Right lobe of liver (tissue), 6 donors: Measurements from ENCODE around the gene PPM1J. TPM values are rescaled to one million over a fixed set of nuclear protein-coding genes. Genes with fewer than 3 reads are reported as not detected.

Source experiments
- ATAC-seq, 4 donors: fragments of 200-7000 bp; cut with Tn5 transposase; one replicate each; pipeline ENCODE4 v1.9.1; 2020; ENCODE audit warnings: mild to moderate bottlenecking in 4 of 4, moderate library complexity in 4 of 4
- DNase-seq, 3 donors: peaks; one replicate each; pipeline ENCODE4 v3.0.0-alpha.2; 2020
- H3K27ac ChIP-seq, 3 donors: fragments of 200-600 bp; one replicate each; pipeline ENCODE4 v1.8.0; 2022
- H3K27me3 ChIP-seq, 2 donors: fragments of 200-600 bp; one replicate each; pipeline ENCODE4 v1.8.0; 2022
- H3K36me3 ChIP-seq, 4 donors: fragments of 200-600 bp; sonication (generic) in 1 of 4; one replicate each; pipeline versions ENCODE4 v1.5.1 to v1.8.0; 2017 to 2022; ENCODE audit warnings: control low read depth in 1 of 4
- H3K4me1 ChIP-seq, 4 donors: fragments of 200-600 bp; sonication (generic) in 1 of 4; one replicate each; pipeline versions ENCODE4 v1.5.1 to v1.8.0; 2017 to 2022; ENCODE audit warnings: control low read depth in 1 of 4
- H3K4me3 ChIP-seq, 3 donors: fragments of 200-600 bp; one replicate each; pipeline ENCODE4 v1.8.0; 2022
- H3K9me3 ChIP-seq, 4 donors: fragments of 200-600 bp; sonication (generic) in 1 of 4; one replicate each; pipeline versions ENCODE4 v1.5.1 to v1.8.0; 2017 to 2022; ENCODE audit warnings: control low read depth in 1 of 4
- CTCF ChIP-seq, 4 donors: fragments of 200-600 bp in 3 of 4; fragments of 450-650 bp in 1 of 4; IDR thresholded peaks; one replicate each; pipeline versions ENCODE4 v1.5.1 to v1.8.0; 2016 to 2022; ENCODE audit warnings: antibody characterized with exemption in 4 of 4, mild to moderate bottlenecking in 2 of 4
- POLR2A ChIP-seq: fragments of 450-650 bp; IDR thresholded peaks from one replicate; pipeline ENCODE4 v1.6.1; 2017; ENCODE audit warnings: antibody characterized with exemption, mild to moderate bottlenecking
- WGBS: methylation state at CpG from one replicate; pipeline ENCODE4 v1.1.6; 2018; ENCODE audit warnings: low coverage, low lambda C conversion rate; ENCODE audit not compliant: insufficient coverage; ENCODE audit errors: missing lambda C conversion rate; 5-methylcytosine and 5-hydroxymethylcytosine counted together
- intact Hi-C, 2 donors: fragments of 100-400 bp; cut with DNase I; formaldehyde crosslinking; loops; one replicate each; pipeline versions ENCODE4 v1.11.2 to v1.14.1; 2022
- total RNA-seq, 6 experiments: library from RNA; depleted of rRNA in 2 of 6; stranded (reverse); fragments of >200 nt in 2 of 6; fragmentation: NEBNext Ultra II Directional in 3 of 6; extraction: Animal tissue kit (Norgen Biotek cat#: 25700) in 3 of 6; gene quantifications; one replicate each; pipeline versions ENCODE4 v1.1.0 to v1.2.4, GENCODE V29; 2016 to 2023
- donor health status: DM: no; HTN: yes; CAD: no.
- donor health status: DM: no; HTN: no; CAD: no.
- donor health status: DM: no; HTN: no; CAD: no.
- donor health status: DM: no; HTN: yes; CAD: no.
- donor health status: DM: no; HTN: yes; CAD: no.

The PPM1J gene
- total RNA-seq, 6 experiments from 2014 or later = 0.15 to 1.2 (median 0.40) TPM

GRCh38 chr1:112704934-112705627 is 10.1 kb downstream of the PPM1J start:
- intact Hi-C loops = loop anchor here in 1 of 2 donors (10.0 kb wide), 2 partner anchors 80 to 200 kb away; partner anchors contain the start of gene WNT2B
- Histone ChIP-seq H3K4me3 (peak overlapping the region; percentile 40 to 51 (median 48)), H3K36me3 (peaks cover 0 to 16% (median 0%) of the 10 kb centered on the region in 4 donors), H3K27me3 (no peaks in the 10 kb centered on the region), H3K27ac (peak overlapping the region; percentile 59 to 92 (median 75)), H3K9me3 (no peaks in the 10 kb centered on the region), H3K4me1 (peaks cover 0 to 44% (median 21%) of the 10 kb centered on the region in 4 donors)
- DNase-seq (peak; percentile 74 to 85 (median 78)), ATAC-seq (peak; percentile 42 to 64 (median 54))
- 10% methylated on average over 9 of the region's 13 CpGs for WGBS
- TF ChIP-seq CTCF (IDR thresholded peaks at IDR 0.05) (no peak), POLR2A (peak; percentile 84)

GRCh38 chr1:112704391-112704933 is 10.7 kb downstream of the PPM1J start:
- Histone ChIP-seq H3K27me3 (no peaks in the 10 kb centered on the region), H3K4me3 (peak overlapping the region; percentile 40 to 51 (median 48)), H3K36me3 (peaks cover 0 to 16% (median 0%) of the 10 kb centered on the region in 4 donors), H3K9me3 (no peaks in the 10 kb centered on the region), H3K4me1 (peaks cover 2 to 50% (median 25%) of the 10 kb centered on the region in 4 donors), H3K27ac (peak overlapping the region; percentile 59 to 92 (median 75))
- DNase-seq = no peak
- no peak for ATAC-seq
- intact Hi-C loops = loop anchor here in 1 of 2 donors (10.0 kb wide), 2 partner anchors 80 to 200 kb away; partner anchors contain the start of gene WNT2B
- TF ChIP-seq CTCF (IDR thresholded peaks at IDR 0.05) = no peak
- no peak for TF ChIP-seq POLR2A
- WGBS = no CpG with 5 or more reads among the region's 7 CpGs

- no peak for ATAC-seq
- peak overlapping the region in 2 of 3 donors; percentile 75 to 92 for H3K27ac ChIP-seq
- intact Hi-C loops = loop anchor here in 1 of 2 donors (10.0 kb wide), 2 partner anchors 79 to 199 kb away; partner anchors contain the start of gene WNT2B
- WGBS = 48% methylated on average over 2 of the region's 8 CpGs
- peaks cover 0 to 16% (median 0%) of the 10 kb centered on the region in 4 donors for H3K36me3 ChIP-seq
- no peaks in the 10 kb centered on the region for H3K27me3 ChIP-seq
- peaks cover 4 to 58% (median 30%) of the 10 kb centered on the region in 4 donors for H3K4me1 ChIP-seq
- DNase-seq = no peak
- TF ChIP-seq POLR2A = no peak
- no peak for TF ChIP-seq CTCF (IDR thresholded peaks at IDR 0.05)
- H3K4me3 ChIP-seq = no peak overlapping the region
- H3K9me3 ChIP-seq = no peaks in the 10 kb centered on the region
These were observed 11.4 kb downstream of the PPM1J start for GRCh38 chr1:112703706-112704105.

GRCh38 chr1:112702420-112703261 is 12.5 kb downstream of the PPM1J start:
- intact Hi-C loops = loop anchor here in 1 of 2 donors (10.0 kb wide), 2 partner anchors 78 to 198 kb away; partner anchors contain the start of gene WNT2B
- H3K9me3 ChIP-seq = no peaks in the 10 kb centered on the region
- H3K36me3 ChIP-seq = peaks cover 0 to 16% (median 0%) of the 10 kb centered on the region in 4 donors
- H3K27ac ChIP-seq = peak overlapping the region in 1 of 3 donors; percentile 22
- ATAC-seq (no peak), DNase-seq (no peak)
- no peak overlapping the region for H3K4me3 ChIP-seq
- no peaks in the 10 kb centered on the region for H3K27me3 ChIP-seq
- 62% methylated on average over 7 of the region's 12 CpGs for WGBS
- TF ChIP-seq POLR2A (no peak), CTCF (IDR thresholded peaks at IDR 0.05) (no peak)
- peaks cover 4 to 67% (median 36%) of the 10 kb centered on the region in 4 donors for H3K4me1 ChIP-seq
